Embryonic facial prominence (tissue), 1 donor: Measurements from ENCODE around the gene CCDC124.
"Not testable (repeated sequence)": the region's sequence is repeated elsewhere in the genome, so short reads cannot be mapped to it uniquely, and the experiment has no call there.

Source experiments
- DNase-seq: peaks from one replicate; pipeline ENCODE4 v3.0.0-alpha.2; 2016; ENCODE audit errors: extremely low spot score

CCDC124 gene

DNA sequence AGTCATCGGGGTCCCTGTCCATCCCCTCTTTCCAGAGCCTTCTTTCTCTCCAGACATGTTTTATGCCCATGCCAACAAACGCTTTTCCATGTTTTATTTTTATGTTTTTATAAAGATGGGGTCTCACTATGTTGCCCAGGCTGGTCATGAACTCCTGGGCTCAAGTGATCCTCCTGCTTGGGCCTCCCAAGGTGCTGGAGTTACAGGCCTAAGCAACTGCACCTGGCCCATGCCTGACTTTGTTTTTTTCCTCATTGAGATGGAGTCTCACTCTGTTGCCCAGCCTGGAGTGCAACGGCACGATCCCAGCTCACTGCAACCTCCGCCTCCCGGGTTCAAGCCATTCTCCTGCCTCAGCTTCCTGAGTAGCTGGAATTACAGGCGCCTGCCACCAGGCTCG, 53.8 kb downstream of the CCDC124 start:
- DNase-seq = not testable (repeated sequence)

DNA sequence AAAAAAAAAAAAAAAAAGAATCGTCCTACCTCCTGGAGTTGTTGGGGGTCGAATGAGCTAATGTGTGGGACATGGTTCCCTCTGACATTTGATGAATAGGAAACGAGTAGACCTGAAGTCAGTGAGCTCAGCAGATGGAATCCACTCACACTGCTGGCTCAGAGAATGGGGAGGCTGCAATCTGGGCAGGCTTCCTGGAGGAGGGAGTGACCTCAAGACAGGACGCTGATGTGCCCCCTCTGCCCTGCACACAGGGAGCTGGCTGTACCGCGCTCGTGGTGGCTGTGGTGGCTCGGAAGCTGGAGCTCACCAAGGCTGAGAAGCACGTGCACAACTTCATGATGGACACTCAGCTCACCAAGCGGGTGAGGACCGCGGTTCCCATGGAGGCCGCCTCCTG, 55.3 kb downstream of the CCDC124 start:
- DNase-seq = no peak

DNA sequence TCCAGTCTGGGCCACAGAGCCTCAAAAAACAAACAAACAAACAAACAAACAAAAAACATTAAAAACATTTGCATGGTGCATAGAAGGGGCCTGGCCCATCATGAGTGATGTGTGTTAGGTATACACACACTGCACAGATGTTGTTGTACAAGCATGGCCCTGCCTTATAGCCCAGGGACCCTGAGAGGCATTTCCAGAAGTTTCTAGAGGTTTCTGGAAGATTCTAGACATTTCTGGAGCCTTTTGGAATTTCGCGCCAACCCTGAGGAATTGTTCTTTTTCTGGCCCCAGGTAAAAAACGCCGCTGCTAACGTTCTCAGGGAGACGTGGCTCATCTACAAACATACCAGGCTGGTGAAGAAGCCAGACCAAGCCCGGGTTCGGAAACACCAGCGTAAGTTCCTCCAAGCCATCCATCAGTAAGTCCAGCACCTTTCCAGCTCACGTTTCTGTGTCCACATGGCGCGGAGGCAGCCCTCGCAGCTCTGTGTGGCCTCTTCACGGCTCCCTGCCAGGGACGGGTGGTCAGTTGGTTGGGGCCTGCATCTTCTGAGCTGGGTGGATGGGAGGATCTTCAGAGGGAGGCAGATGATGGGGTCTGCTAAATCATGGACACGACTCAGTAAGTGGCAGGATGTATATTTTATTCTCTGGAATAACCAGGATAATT, 56.7 kb downstream of the CCDC124 start:
- no peak for DNase-seq

DNA sequence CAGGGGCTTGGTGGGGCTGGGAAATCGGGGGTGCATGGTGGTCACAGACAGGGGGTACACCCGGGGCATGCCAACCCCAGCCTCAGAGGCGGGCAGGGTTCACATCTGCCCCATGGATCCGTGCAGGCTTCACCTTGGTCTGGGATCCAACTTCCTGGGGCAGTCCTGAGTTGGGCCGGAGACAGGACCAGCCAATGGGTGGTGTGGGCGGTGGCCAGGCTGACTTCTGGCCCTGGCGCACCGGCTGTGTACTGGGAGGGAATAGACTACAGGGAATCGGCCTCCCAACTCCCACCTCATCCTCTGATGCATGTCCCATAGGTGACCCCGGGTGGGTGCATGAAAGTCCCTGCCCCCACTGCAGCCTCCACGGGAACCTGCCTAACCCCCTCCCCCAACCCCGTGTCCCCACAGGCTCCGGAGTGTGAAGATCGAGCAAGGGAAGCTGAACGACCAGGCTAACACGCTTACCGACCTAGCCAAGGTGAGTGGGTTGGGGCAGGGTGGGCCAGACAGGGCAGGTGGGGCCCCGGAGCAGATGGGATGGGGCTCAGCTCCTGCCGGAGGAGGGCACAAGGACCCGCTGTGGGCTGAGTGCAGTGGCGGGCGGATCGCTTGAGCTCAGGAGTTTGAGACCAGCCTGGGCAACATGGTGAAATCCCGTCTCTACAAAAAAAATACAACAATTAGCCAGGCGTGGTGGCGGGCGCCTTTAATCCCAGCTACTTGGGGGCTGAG, 60.4 kb downstream of the CCDC124 start:
- no peak for DNase-seq
